ENCODE measurements around the gene CLNK.

Gene CLNK

DNA sequence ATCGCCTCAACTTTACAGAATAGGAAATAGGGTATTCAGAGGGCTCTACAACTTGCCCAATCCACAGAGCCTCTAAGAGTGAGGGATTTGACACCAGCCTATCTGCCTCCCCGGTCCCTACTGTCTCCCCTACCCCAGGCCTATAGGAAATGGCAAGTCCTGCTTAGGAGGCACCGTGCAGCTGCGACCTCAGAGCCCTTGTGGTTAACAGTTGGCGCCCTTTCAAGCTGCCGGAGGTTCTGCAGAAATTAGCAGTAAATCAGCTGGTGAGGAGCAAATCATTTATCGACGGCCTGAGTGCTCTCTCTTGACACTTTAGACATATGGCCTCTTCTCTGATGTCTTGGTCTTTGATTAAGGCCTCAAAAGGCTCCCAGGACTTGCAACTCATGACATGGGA, 96.9 kb downstream of the CLNK start:
- DNase-seq (ENCODE audit: low read depth): no peak
- TF ChIP-seq CTCF (IDR thresholded peaks at IDR 0.05; ENCODE audit: insufficient read depth, low read depth, low read length, missing control alignments): no peak
- H3K4me3 ChIP-seq (ENCODE audit: low read length): no peak overlapping the region

- H3K4me3 ChIP-seq (ENCODE audit: low read length): no peak overlapping the region
- TF ChIP-seq CTCF (IDR thresholded peaks at IDR 0.05; ENCODE audit: insufficient read depth, low read depth, low read length, missing control alignments): no peak
- DNase-seq (ENCODE audit: low read depth): no peak
These were observed 97.3 kb downstream of the CLNK start for GRCh38 chr4:10587296-10587695.

GRCh38 chr4:10584042-10584441, 100.5 kb downstream of the CLNK start:
- H3K4me3 ChIP-seq (ENCODE audit: low read length): no peak overlapping the region
- TF ChIP-seq CTCF (IDR thresholded peaks at IDR 0.05; ENCODE audit: insufficient read depth, low read depth, low read length, missing control alignments): no peak
- DNase-seq (ENCODE audit: low read depth): peak; percentile 68

- TF ChIP-seq CTCF (IDR thresholded peaks at IDR 0.05; ENCODE audit: insufficient read depth, low read depth, low read length, missing control alignments): no peak
These were observed 101.6 kb downstream of the CLNK start for GRCh38 chr4:10582951-10583350.

GRCh38 chr4:10582059-10582686, 102.4 kb downstream of the CLNK start:
- H3K4me3 ChIP-seq (ENCODE audit: low read length): no peak overlapping the region
- peak; percentile 96 for TF ChIP-seq CTCF (IDR thresholded peaks at IDR 0.05; ENCODE audit: insufficient read depth, low read depth, low read length, missing control alignments)
- DNase-seq (ENCODE audit: low read depth): peak; percentile 71

More at GRCh38 chr4:10582951-10583350, 101.6 kb downstream of the CLNK start:
- no peak for DNase-seq (ENCODE audit: low read depth)
- H3K4me3 ChIP-seq (ENCODE audit: low read length): no peak overlapping the region

DNA sequence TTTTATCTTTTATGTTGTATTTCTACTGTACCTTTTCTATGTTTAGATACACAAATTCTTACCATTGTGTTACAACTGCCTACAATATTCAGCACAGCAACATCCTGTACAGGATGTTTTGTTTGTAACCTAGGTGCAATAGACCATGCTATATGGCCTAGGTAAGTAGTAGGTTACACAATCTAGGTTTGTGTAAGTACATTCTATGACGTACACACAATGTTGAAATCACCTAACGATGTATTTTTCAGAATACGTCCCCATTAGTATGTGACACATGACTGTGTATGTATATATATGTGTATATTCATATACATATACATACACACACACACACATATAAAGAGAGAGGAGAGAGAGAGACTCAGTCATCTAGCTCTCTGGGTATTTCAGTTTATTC, 103.5 kb downstream of the CLNK start:
- no peak for TF ChIP-seq CTCF (IDR thresholded peaks at IDR 0.05; ENCODE audit: insufficient read depth, low read depth, low read length, missing control alignments)
- H3K4me3 ChIP-seq (ENCODE audit: low read length): no peak overlapping the region
- peak; percentile 7 for DNase-seq (ENCODE audit: low read depth)

DNA sequence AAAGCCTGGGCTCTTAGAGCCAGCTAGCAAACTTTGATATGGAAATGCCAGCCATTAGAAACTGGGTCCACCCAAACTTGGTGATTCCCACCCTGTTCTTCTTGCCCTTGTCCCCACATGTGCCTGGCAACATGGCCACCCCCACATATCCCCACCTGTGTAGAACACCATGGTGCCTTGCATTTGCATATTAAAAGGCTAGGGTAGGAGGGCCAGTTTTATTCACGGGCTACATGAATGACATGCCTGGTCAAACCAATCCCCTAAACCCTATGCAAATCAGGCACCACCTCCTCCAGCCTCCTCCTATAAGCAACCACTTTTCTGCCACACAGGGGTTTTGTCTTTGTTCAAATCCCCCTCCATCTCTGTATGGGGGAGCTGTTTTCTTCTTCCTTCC, 104.9 kb downstream of the CLNK start:
- no peak overlapping the region for H3K4me3 ChIP-seq (ENCODE audit: low read length)
- no peak for TF ChIP-seq CTCF (IDR thresholded peaks at IDR 0.05; ENCODE audit: insufficient read depth, low read depth, low read length, missing control alignments)
- no peak for DNase-seq (ENCODE audit: low read depth)
